CD14-positive monocyte (primary cell): ENCODE measurements around the gene LRP1-AS. TPM values are rescaled to one million over a fixed set of nuclear protein-coding genes. Genes with fewer than 3 reads are reported as not detected.

Experiments used
- DNase-seq, 3 donors: peaks; one replicate each; pipeline ENCODE4 v3.0.0-alpha.2; 2011 to 2022
- H2AFZ ChIP-seq: 2 replicates; pipeline ENCODE4 v1.6.0; 2012; ENCODE audit warnings: mild to moderate bottlenecking, low read depth, low read length, inconsistent platforms; ENCODE audit not compliant: insufficient read depth, poor library complexity, severe bottlenecking
- H3K27ac ChIP-seq, 2 donors: 1 replicate in 1 of 2; 2 replicates in 1 of 2; pipeline ENCODE4 v1.5.1; 2012 to 2013; ENCODE audit warnings: low read length in 2 of 2, control low read depth in 1 of 2, inconsistent platforms in 1 of 2, low read depth in 1 of 2, mild to moderate bottlenecking in 1 of 2
- H3K27me3 ChIP-seq, 2 donors: one replicate each; pipeline versions ENCODE4 v1.6.0 to v1.6.1; 2011 to 2013; ENCODE audit warnings: low read length in 2 of 2; ENCODE audit not compliant: control insufficient read depth in 2 of 2, insufficient read depth in 2 of 2
- H3K36me3 ChIP-seq, 2 donors: replicated peaks in 1 of 2; 1 replicate in 1 of 2; 2 replicates in 1 of 2; pipeline versions ENCODE4 v1.5.1 to v1.6.1; 2012 to 2013; ENCODE audit warnings: low read length in 2 of 2, control low read depth in 1 of 2, inconsistent platforms in 1 of 2, mild to moderate bottlenecking in 1 of 2; ENCODE audit not compliant: insufficient read depth in 2 of 2, control insufficient read depth in 1 of 2
- H3K4me1 ChIP-seq, 2 donors: 1 replicate in 1 of 2; 2 replicates in 1 of 2; pipeline versions ENCODE4 v1.5.1 to v1.6.1; 2012 to 2013; ENCODE audit warnings: low read length in 2 of 2, control low read depth in 1 of 2, inconsistent platforms in 1 of 2, mild to moderate bottlenecking in 1 of 2, moderate library complexity in 1 of 2; ENCODE audit not compliant: insufficient read depth in 2 of 2, control insufficient read depth in 1 of 2
- H3K4me2 ChIP-seq: replicated peaks from 2 replicates; pipeline ENCODE3; 2012; ENCODE audit warnings: low read length, moderate library complexity, mild to moderate bottlenecking; ENCODE audit not compliant: poor library complexity, severe bottlenecking; ENCODE audit errors: extremely low read depth
- H3K4me3 ChIP-seq, 3 experiments: fragments of 200-600 bp in 1 of 3; sonication (generic) in 1 of 3; replicated peaks in 1 of 3; 1 replicate in 2 of 3; 2 replicates in 1 of 3; pipeline ENCODE4 v1.5.1; 2011 to 2013; ENCODE audit warnings: low read length in 3 of 3, mild to moderate bottlenecking in 3 of 3, control low read depth in 2 of 3, low read depth in 2 of 3, inconsistent platforms in 1 of 3, moderate library complexity in 1 of 3
- H3K79me2 ChIP-seq: 2 replicates; pipeline ENCODE4 v1.6.0; 2012; ENCODE audit warnings: mild to moderate bottlenecking, control low read depth, inconsistent platforms, low read length, moderate library complexity; ENCODE audit not compliant: insufficient read depth
- H3K9ac ChIP-seq: 2 replicates; pipeline ENCODE4 v1.6.0; 2017; ENCODE audit warnings: low read length, mild to moderate bottlenecking; ENCODE audit not compliant: insufficient read depth, poor library complexity, severe bottlenecking
- H3K9me3 ChIP-seq, 2 donors: replicated peaks in 1 of 2; 1 replicate in 1 of 2; 2 replicates in 1 of 2; pipeline versions ENCODE4 v1.5.1 to v1.6.1; 2012 to 2013; ENCODE audit warnings: low read length in 2 of 2, control low read depth in 1 of 2; ENCODE audit not compliant: control insufficient read depth in 1 of 2, insufficient read depth in 1 of 2
- H4K20me1 ChIP-seq: 2 replicates; pipeline ENCODE4 v1.6.0; 2012; ENCODE audit warnings: mild to moderate bottlenecking, low read length, control low read depth, moderate library complexity; ENCODE audit not compliant: insufficient read depth
- H3K27ac Mint-ChIP-seq, 7 donors: one replicate each; pipeline ENCODE4 v1.8.0; 2020; ENCODE audit warnings: mild to moderate bottlenecking in 7 of 7, mixed read lengths in 7 of 7, moderate library complexity in 6 of 7, inconsistent platforms in 2 of 7
- H3K27me3 Mint-ChIP-seq, 3 donors: one replicate each; pipeline ENCODE4 v1.8.0; 2021 to 2022; ENCODE audit warnings: low read depth in 3 of 3, mild to moderate bottlenecking in 3 of 3, mixed read lengths in 3 of 3, moderate library complexity in 3 of 3, inconsistent platforms in 1 of 3
- H3K36me3 Mint-ChIP-seq, 2 donors: one replicate each; pipeline ENCODE4 v1.8.0; 2020; ENCODE audit warnings: mixed read lengths in 2 of 2, inconsistent platforms in 1 of 2, mild to moderate bottlenecking in 1 of 2
- H3K4me1 Mint-ChIP-seq: one replicate; pipeline ENCODE4 v1.8.0; 2020; ENCODE audit warnings: mild to moderate bottlenecking, mixed read lengths
- H3K4me3 Mint-ChIP-seq, 2 donors: one replicate each; pipeline ENCODE4 v1.8.0; 2020; ENCODE audit warnings: mild to moderate bottlenecking in 2 of 2, mixed read lengths in 2 of 2, moderate library complexity in 1 of 2
- H3K9me3 Mint-ChIP-seq, 7 donors: one replicate each; pipeline ENCODE4 v1.8.0; 2020 to 2022; ENCODE audit warnings: mixed read lengths in 7 of 7, mild to moderate bottlenecking in 6 of 7, moderate library complexity in 6 of 7, inconsistent platforms in 2 of 7
- CTCF ChIP-seq: fragments of 200-600 bp; IDR thresholded peaks from one replicate; pipeline ENCODE4 v1.8.0; 2022; ENCODE audit warnings: antibody characterized with exemption, mild to moderate bottlenecking
- WGBS: methylation state at CpG from one replicate; pipeline ENCODE4 v1.1.5; 2013; ENCODE audit warnings: missing lambda C conversion rate; ENCODE audit not compliant: insufficient coverage; 5-methylcytosine and 5-hydroxymethylcytosine counted together
- intact Hi-C, 2 donors: fragments of 100-400 bp; cut with micrococcal nuclease; formaldehyde crosslinking; loops; one replicate each; pipeline versions ENCODE4 v1.15.0 to v1.15.1; 2023
- polyA plus RNA-seq, 3 donors: library from polyadenylated mRNA; depleted of rRNA in 1 of 3; unstranded in 2 of 3; stranded (reverse) in 1 of 3; fragments of 300-500 nt in 2 of 3; fragments of >200 nt in 1 of 3; fragmentation: Illumina TruSeq in 2 of 3; gene quantifications; 1 replicate in 2 of 3; 2 replicates in 1 of 3; pipeline ENCODE4 v1.2.3, GENCODE V29; 2012 to 2021

Gene LRP1-AS
- polyA plus RNA-seq, 3 donors: 0.35 to 1.5 TPM; not detected in 1

GRCh38 chr12:57127726-57128518 is 19.5 kb downstream of the LRP1-AS start, which contains the start of gene LRP1:
LRP1 (plus strand) TSS chr12:57128483; CDS start chr12:57128965, 482 bp downstream.
- DNase-seq: peak; percentile 62 to 75 (median 70)
- Mint-ChIP-seq H3K27ac (peak within 1 kb of the TSS; percentile 90 to 98 (median 94)), H3K4me1 (peaks cover 45% of the 10 kb centered on the region), H3K4me3 (peak within 1 kb of the TSS; percentile 93 to 95), H3K27me3 (peaks cover 5 to 30% (median 26%) of the 10 kb centered on the region in 3 donors), H3K9me3 (peaks cover 0 to 8% (median 3%) of the 10 kb centered on the region in 7 donors), H3K36me3 (peaks cover 25% of the 10 kb centered on the region in 2 donors)
- Histone ChIP-seq H3K79me2 (peaks cover 45% of the 10 kb centered on the region), H3K9me3 (peaks cover 0 to 3% of the 10 kb centered on the region in 2 donors), H3K4me2 (peak within 1 kb of the TSS; percentile 100), H3K27me3 (peaks cover 0 to 16% of the 10 kb centered on the region in 2 donors), H3K4me3 (peak within 1 kb of the TSS; percentile 82 to 98 (median 92)), H3K27ac (peak within 1 kb of the TSS; percentile 80 to 84), H4K20me1 (peaks cover 31% of the 10 kb centered on the region), H3K4me1 (peaks cover 40 to 47% of the 10 kb centered on the region in 2 donors), H3K9ac (peak within 1 kb of the TSS; percentile 75), H2AFZ (peak within 1 kb of the TSS; percentile 95), H3K36me3 (peaks cover 4 to 19% of the 10 kb centered on the region in 2 donors)
- WGBS: under 1% methylated on average over 39 of the region's 57 CpGs
- no peak for TF ChIP-seq CTCF
- intact Hi-C loops: loop anchor here in 1 of 2 donors (5.0 kb wide), 1 partner anchor 34 kb away; no protein-coding TSS in a partner anchor

- Mint-ChIP-seq H3K4me1 (peaks cover 38% of the 10 kb centered on the region), H3K36me3 (peaks cover 18% of the 10 kb centered on the region in 2 donors), H3K27me3 (peaks cover 5 to 29% (median 26%) of the 10 kb centered on the region in 3 donors), H3K9me3 (peaks cover 0 to 8% (median 3%) of the 10 kb centered on the region in 7 donors), H3K4me3 (peak overlapping the region; percentile 93 to 95), H3K27ac (peak overlapping the region; percentile 63 to 87 (median 82))
- intact Hi-C loops: loop anchor here in 1 of 2 donors (5.0 kb wide), 1 partner anchor 35 kb away; no protein-coding TSS in a partner anchor
- Histone ChIP-seq H3K4me1 (peaks cover 33 to 40% of the 10 kb centered on the region in 2 donors), H3K27me3 (peaks cover 0 to 16% of the 10 kb centered on the region in 2 donors), H3K9ac (peak overlapping the region; percentile 75), H3K36me3 (peaks cover 0 to 13% of the 10 kb centered on the region in 2 donors), H3K79me2 (peaks cover 37% of the 10 kb centered on the region), H3K4me3 (peak overlapping the region; percentile 82 to 98 (median 92)), H3K9me3 (peaks cover 0 to 3% of the 10 kb centered on the region in 2 donors), H4K20me1 (peaks cover 24% of the 10 kb centered on the region), H3K4me2 (peak overlapping the region; percentile 100), H2AFZ (no peak overlapping the region), H3K27ac (peak overlapping the region; percentile 78 to 82)
- 6% methylated on average over 19 of the region's 26 CpGs for WGBS
- peak; percentile 58 to 75 (median 67) for DNase-seq
- peak; percentile 40 for TF ChIP-seq CTCF
Measured at GRCh38 chr12:57127101-57127725, 20.2 kb downstream of the LRP1-AS start.
